ENCODE results near the gene LOXL1.

LOXL1 gene

DNA sequence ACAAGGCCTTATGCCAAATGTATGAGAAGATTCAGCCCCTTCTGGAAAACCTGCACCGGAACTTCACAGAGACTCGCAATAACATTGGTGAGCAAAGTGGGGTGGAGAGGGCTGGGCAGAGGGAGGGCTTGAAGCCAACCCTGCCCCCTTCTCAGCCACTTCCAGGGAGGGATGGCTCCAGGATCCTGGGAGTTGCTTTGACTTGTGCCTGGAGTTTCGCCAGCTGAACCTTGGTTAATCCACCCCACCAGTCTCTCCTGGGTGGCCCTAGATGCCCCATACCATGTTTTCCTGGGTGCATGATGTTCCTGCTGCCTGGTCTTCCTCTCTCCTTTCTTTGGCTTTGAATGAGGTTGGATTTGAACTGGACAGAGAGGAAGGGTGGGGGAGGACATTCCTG, 42.1 kb upstream of the LOXL1 start:
- Histone ChIP-seq H3K27me3 (ENCODE audit: insufficient read depth, low read depth) (peaks cover 18% of the 10 kb centered on the region), H3K4me3 (IDR thresholded peaks at IDR 0.05; ENCODE audit: insufficient read depth, low read depth, low read length) (no peak overlapping the region)
- TF ChIP-seq, protein P1, sequence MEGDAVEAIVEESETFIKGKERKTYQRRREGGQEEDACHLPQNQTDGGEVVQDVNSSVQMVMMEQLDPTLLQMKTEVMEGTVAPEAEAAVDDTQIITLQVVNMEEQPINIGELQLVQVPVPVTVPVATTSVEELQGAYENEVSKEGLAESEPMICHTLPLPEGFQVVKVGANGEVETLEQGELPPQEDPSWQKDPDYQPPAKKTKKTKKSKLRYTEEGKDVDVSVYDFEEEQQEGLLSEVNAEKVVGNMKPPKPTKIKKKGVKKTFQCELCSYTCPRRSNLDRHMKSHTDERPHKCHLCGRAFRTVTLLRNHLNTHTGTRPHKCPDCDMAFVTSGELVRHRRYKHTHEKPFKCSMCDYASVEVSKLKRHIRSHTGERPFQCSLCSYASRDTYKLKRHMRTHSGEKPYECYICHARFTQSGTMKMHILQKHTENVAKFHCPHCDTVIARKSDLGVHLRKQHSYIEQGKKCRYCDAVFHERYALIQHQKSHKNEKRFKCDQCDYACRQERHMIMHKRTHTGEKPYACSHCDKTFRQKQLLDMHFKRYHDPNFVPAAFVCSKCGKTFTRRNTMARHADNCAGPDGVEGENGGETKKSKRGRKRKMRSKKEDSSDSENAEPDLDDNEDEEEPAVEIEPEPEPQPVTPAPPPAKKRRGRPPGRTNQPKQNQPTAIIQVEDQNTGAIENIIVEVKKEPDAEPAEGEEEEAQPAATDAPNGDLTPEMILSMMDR (conservative IDR thresholded peaks at IDR 0.05; ENCODE audit: low read depth, low read length): no peak

DNA sequence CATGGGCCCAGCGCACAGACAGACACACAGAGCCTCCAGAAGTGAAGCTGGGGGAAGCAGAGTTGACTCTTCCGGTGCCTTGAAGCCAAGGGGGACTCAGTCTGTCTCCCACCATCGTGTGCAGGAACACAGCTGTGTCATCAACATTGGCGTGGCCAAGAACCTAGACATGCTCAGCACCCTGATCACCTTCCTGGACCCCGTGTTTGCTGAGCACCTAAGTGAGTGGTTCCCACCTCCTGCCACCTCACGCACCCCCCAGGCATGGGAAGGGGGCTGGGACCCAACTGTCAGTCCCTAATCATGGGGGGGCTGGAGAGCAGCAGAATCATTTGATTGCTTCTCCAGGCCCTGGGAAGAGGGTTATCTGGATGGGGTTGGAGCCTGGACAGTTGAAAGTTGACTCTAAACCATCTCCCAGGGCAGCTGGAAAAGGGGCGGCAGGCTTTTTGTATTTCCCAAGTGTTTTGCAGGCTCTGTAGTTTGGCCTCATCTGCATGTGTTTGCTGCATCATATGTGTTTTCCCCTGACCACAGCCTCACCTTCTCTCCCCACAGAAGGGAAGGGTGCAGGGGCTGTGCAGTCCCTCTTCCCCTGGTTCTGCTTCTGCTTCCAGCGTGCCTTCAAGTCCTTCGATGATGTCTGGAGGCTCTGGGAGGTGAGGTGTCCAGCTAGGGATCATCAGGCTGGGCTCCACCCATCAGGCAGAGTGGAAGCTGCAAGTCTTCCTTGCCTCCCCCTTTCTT, 40.1 kb upstream of the LOXL1 start:
- H3K4me2 ChIP-seq: no peak overlapping the region
- no peaks in the 10 kb centered on the region for H3K4me1 ChIP-seq (ENCODE audit: low read depth, poor library complexity, severe bottlenecking)
- H3K27me3 ChIP-seq (ENCODE audit: insufficient read depth, low read depth): peaks cover 33% of the 10 kb centered on the region

More for the DNA sequence above, 42.1 kb upstream of the LOXL1 start:
- Histone ChIP-seq H3K36me3 (ENCODE audit: insufficient read depth) (no peaks in the 10 kb centered on the region), H2AFZ (ENCODE audit: low read depth) (no peak overlapping the region), H3K9ac (no peak overlapping the region), H3K4me1 (ENCODE audit: low read depth, poor library complexity, severe bottlenecking) (no peaks in the 10 kb centered on the region), H3K4me2 (no peak overlapping the region), H4K20me1 (ENCODE audit: insufficient read depth) (no peaks in the 10 kb centered on the region), H3K79me2 (ENCODE audit: insufficient read depth, low read depth) (no peaks in the 10 kb centered on the region), H3K27ac (no peak overlapping the region)

DNA sequence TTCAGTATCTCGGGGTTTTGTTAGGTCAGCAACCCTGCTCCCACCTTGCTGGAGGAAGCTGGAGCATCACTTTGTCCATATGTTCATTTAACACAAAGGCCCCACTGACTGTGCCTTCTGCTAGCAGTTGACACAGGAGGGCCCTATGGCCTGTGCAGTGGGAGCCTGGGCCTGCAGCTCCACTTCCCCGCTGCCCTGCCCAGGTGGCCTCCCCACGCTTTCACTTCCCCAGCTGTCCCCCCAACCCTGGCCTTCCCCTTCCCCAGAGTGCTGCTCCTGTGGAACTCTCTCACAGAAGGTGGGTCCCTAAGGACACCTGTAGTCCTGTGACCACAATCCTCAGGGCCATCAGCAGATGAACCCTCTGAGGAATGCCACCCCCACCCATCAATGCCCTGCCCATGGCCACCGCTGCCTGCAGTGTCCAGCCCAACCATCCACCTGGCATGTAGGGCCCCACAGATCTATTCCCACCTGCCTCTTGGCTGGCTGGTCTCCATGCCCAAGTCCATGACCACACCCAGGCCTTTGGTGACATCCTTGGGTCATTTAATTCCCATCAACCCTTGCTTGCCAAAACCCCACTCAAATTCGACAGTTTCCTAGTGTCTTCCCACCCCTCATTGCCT, 39.4 kb upstream of the LOXL1 start:
- H3K4me1 ChIP-seq (ENCODE audit: low read depth, poor library complexity, severe bottlenecking): no peaks in the 10 kb centered on the region
- TF ChIP-seq, protein P1 (conservative IDR thresholded peaks at IDR 0.05; ENCODE audit: low read depth, low read length): no peak
- H3K27me3 ChIP-seq (ENCODE audit: insufficient read depth, low read depth): peaks cover 33% of the 10 kb centered on the region
- no peaks in the 10 kb centered on the region for H3K36me3 ChIP-seq (ENCODE audit: insufficient read depth)
- no peaks in the 10 kb centered on the region for H4K20me1 ChIP-seq (ENCODE audit: insufficient read depth)
- H3K79me2 ChIP-seq (ENCODE audit: insufficient read depth, low read depth): no peaks in the 10 kb centered on the region
- no peak overlapping the region for H3K27ac ChIP-seq
- no peak overlapping the region for H2AFZ ChIP-seq (ENCODE audit: low read depth)
- no peak overlapping the region for H3K4me3 ChIP-seq (IDR thresholded peaks at IDR 0.05; ENCODE audit: insufficient read depth, low read depth, low read length)
- no peak overlapping the region for H3K4me2 ChIP-seq
- no peak overlapping the region for H3K9ac ChIP-seq

More for the DNA sequence above, 40.1 kb upstream of the LOXL1 start:
- no peak overlapping the region for H2AFZ ChIP-seq (ENCODE audit: low read depth)
- H3K79me2 ChIP-seq (ENCODE audit: insufficient read depth, low read depth): no peaks in the 10 kb centered on the region
- no peak overlapping the region for H3K27ac ChIP-seq
- no peaks in the 10 kb centered on the region for H3K36me3 ChIP-seq (ENCODE audit: insufficient read depth)
- no peaks in the 10 kb centered on the region for H4K20me1 ChIP-seq (ENCODE audit: insufficient read depth)
- TF ChIP-seq, protein P1 (conservative IDR thresholded peaks at IDR 0.05; ENCODE audit: low read depth, low read length): no peak
- H3K4me3 ChIP-seq (IDR thresholded peaks at IDR 0.05; ENCODE audit: insufficient read depth, low read depth, low read length): no peak overlapping the region
- H3K9ac ChIP-seq: no peak overlapping the region

DNA sequence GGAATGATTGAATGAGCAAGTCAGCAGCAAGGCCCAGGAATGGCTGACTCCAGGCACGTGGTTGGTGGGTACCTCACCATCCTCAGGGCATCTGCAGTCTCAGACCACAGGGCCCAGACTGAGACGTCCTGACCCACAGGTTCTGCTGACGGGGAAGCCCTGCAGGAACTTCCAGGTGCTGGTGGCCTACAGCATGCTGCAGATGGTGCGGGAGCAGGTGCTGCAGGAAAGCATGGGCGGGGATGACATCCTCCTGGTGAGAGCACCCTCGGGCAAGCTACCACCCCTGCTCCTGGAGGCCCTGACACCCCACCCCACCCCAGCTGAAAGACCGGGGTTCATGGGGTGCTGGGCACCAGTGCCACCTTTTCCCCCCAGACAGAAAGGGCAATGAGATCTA, 38.8 kb upstream of the LOXL1 start:
- Histone ChIP-seq H4K20me1 (ENCODE audit: insufficient read depth) (no peaks in the 10 kb centered on the region), H3K4me3 (IDR thresholded peaks at IDR 0.05; ENCODE audit: insufficient read depth, low read depth, low read length) (no peak overlapping the region), H3K27me3 (ENCODE audit: insufficient read depth, low read depth) (peaks cover 33% of the 10 kb centered on the region), H3K36me3 (ENCODE audit: insufficient read depth) (no peaks in the 10 kb centered on the region), H3K27ac (no peak overlapping the region), H3K4me1 (ENCODE audit: low read depth, poor library complexity, severe bottlenecking) (no peaks in the 10 kb centered on the region), H3K9ac (no peak overlapping the region), H3K4me2 (no peak overlapping the region), H3K79me2 (ENCODE audit: insufficient read depth, low read depth) (no peaks in the 10 kb centered on the region), H2AFZ (ENCODE audit: low read depth) (no peak overlapping the region)
- TF ChIP-seq, protein P1 (conservative IDR thresholded peaks at IDR 0.05; ENCODE audit: low read depth, low read length): no peak

Data from KMS-11 (cell line).